CD4-positive, alpha-beta T cell treated with Interleukin-2 at 100 ng/mL for 4 hours (primary cell): ENCODE data around the gene ANK2.

ENCODE experiments used
- DNase-seq: peaks from one replicate; pipeline ENCODE4 v3.0.0-alpha.2; 2020; ENCODE audit warnings: low spot score

The ANK2 gene

GRCh38 chr4:113049421-113050370, at the start of gene ANK2:
Gene ANK2 (plus strand): TSS chr4:113049653. CDS start chr4:113049729, 76 bp downstream.
- no peak for DNase-seq

- no peak for DNase-seq
Measured at GRCh38 chr4:113003841-113004240, 45.6 kb upstream of the ANK2 start.

DNA sequence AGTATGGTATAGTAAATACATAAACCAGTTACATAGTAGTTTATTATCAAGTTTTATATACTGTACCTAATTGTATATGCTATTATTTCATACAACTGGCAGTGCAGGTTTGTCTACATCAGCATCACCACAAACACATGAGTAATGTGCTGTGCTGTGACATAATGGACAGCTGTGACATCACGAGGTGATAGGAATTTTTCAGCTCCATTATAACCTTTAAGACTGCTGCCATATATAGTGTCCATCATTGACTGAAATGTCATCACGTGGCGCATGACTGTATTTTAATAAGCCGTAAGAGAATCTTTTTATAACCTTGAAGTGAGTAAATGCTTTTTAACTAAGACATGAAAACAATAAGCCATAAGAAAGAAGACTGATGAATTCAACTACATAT, 44.8 kb upstream of the ANK2 start:
- no peak for DNase-seq

- no peak for DNase-seq
Measured at GRCh38 chr4:113006632-113007031, 42.8 kb upstream of the ANK2 start.

DNA sequence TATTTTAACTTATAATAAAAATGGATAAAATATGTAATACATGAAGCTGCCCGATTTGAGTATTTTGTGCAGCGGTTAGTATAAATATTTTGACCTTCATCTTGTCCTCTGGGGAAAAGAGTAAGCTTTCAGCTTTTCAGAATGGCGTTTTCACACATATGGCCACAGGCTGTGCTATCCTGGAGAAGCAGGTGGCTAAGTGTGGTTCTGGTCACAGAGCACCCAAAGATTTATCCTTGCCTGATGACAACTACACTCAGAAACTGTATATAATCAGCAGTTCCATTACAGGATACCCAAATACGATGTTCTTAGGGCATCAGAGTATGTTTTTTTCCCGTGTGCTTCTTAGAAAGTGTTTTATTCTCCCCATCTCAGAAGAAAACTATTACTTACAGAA, 42.3 kb upstream of the ANK2 start:
- DNase-seq, result no peak

DNA sequence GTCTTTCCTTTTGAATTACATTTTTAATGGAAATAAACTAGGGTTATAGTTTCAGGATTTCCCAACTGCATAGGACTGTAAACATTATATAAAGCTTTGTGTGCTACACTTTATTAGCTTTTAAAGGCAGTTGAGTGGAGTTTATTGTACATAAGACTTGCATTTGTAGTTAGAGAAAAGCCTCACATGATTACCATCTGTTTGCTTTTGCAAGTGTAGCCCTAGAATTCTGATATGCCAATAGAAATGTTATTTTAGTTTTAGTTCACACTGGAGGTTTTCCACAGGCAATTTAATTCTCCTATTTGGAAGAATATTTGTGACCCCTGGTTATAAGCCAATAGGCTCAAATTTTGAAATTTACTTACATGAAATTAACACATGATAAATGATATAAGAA, 41.3 kb upstream of the ANK2 start:
- DNase-seq, result no peak

DNA sequence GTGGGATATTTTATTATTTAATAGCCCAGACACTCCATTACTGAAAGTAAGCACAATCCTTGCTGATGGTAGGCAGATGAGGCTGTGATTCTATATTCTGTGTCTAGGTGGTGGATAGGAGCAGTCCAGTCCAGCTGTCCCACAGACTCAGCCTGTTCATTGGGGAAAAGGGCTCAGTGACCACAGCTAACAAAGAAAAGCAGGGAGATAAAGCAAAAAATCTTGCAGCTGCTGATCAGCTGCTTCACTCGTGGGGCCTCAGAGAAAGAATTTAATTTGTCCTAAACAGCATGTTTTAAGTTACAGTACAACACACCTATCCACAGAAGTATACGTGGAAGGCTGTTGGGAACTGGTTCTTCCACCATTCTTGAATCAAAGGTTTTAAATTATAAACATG, 40.7 kb upstream of the ANK2 start:
- no peak for DNase-seq

- DNase-seq, result no peak
Measured at GRCh38 chr4:113009461-113009860, 40.0 kb upstream of the ANK2 start.

DNA sequence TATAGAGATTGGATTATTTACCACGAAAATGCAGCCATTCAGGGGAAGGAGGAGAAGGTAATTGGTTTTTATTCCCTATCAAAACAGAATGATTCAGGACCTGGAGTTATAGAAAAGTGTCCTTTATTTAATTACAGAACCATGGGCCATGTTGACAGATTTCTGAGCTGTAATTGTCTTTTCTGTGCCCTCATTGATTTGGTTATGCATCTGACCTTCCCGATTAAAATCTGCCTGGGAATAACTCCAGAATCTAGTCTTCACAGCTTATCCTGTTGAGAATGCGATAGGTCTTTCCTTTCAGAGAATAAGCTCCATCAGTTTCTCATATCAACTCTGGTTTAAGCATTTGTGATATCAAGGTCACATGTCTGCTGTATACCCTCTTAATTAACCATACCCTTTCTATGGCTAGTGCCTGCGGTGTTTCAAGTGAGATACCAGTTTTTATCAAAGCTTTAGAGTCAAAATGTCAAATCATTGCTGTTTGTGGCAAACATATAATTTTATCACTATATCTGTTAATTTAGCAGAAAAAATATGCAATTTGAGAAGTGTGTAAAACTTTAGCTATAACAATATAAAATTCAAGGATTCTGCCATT, 37.2 kb upstream of the ANK2 start:
- DNase-seq, result no peak

- no peak for DNase-seq
Measured at GRCh38 chr4:113012786-113013185, 36.7 kb upstream of the ANK2 start.

- no peak for DNase-seq
Measured at GRCh38 chr4:113013751-113014150, 35.7 kb upstream of the ANK2 start.

GRCh38 chr4:113016377-113016776, 33.1 kb upstream of the ANK2 start:
- DNase-seq, result no peak

GRCh38 chr4:113020966-113021365, 28.5 kb upstream of the ANK2 start:
- no peak for DNase-seq

GRCh38 chr4:113024388-113024787, 25.1 kb upstream of the ANK2 start:
- no peak for DNase-seq

GRCh38 chr4:113025416-113025815, 24.0 kb upstream of the ANK2 start:
- no peak for DNase-seq

GRCh38 chr4:113026556-113026955, 22.9 kb upstream of the ANK2 start:
- DNase-seq, result no peak

DNA sequence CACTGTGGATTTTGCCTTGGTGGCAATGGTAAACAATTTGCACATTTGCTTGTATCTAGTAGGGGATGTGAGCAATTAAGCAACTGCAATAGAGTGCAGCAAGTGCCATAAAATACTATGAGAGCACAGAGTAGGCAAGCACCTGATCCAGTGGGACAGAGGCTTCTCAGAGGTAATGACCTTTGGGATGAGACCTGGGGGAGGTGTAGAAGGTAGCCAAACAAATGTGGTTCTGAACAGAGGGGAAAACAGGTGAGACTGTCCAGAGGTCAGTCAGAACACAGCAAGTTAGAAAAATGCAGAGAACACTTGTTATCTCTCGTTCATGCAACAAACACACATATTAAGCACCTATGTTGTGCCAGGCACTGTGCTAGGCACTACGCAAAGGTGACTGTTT, 21.4 kb upstream of the ANK2 start:
- no peak for DNase-seq

DNA sequence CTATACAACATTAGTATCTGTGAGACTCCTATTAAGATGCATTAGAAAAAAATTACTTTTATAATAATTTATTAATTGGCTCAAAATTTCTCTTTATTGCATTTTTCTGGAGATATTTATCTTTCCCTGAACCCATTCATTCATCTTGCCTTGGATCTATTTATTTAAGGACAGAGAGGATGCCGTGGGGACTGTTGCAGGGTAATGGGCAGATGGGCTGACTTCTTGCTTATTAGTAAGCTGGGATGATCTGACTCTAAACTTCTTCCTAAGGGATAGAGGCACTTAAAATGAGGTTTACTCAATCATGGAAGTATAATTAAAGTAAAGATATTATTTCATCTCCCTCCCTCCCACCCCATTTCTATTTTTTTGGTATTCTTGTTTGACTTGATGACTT, 18.2 kb upstream of the ANK2 start:
- no peak for DNase-seq

DNA sequence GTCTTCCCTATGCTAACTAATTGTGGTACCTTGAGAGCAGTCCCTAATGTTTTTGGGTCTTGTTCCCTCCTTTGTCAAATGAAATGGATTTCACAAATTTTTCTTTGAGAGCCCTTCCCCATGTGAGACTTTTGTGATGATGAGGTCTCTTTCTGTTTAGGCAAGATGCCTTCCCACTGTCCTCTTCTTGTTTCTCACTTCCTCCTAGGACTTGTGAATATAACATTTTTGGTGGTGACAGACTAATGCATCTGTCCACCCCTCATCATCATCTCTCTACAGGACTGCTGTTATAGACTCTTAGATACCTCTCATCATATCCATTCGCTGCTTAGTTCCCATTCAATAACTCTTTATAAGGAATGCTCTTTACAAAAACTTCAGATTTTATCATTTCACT, 8.7 kb upstream of the ANK2 start:
- DNase-seq, result no peak

DNA sequence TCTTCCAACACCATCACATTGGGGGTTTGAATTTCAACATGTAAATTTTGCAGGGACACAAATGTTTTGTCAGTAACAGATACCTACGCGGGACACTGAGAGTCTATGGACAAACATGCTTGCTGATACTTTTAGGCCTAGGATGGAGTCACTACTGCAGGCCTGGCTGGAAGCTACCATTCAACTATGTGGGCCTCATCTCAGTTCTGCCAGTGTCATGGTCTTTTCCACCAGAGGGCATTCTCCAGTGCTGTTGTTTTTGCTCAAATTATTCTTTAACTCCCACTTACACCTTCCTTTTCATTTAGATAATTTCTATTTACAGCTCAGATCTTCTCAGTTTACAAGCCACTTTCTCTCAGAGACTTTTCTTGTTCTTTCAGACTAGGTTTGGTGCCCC, 7.0 kb upstream of the ANK2 start:
- DNase-seq, result no peak

- DNase-seq, result no peak
Measured at GRCh38 chr4:113043591-113043990, 5.9 kb upstream of the ANK2 start.

GRCh38 chr4:113050371-113050755, 910 bp downstream of the ANK2 start:
- DNase-seq, result no peak

- no peak for DNase-seq
Measured at GRCh38 chr4:113050837-113051236, 1.4 kb downstream of the ANK2 start.

DNA sequence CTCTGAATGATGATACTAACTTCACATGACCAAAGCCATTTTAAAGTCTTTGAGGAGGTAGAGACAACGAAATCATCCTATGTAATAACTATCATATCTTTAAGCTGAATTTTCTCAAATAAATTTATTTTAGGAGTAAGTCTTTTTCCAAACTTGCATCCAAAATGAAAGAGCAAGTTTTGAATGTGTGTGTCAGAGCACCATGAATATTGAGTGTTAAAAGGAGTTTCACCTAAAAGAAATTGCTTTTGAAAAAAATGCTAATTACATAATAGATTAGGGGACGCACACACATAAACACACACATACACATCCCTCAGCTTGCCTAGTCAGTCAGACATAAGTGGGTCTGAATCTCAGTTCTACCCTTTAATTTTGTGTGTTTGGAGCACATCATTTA, 1.9 kb downstream of the ANK2 start:
- DNase-seq, result no peak
